AG10803 (cell line): Measurements from ENCODE around the gene FAM186B.
A peak's percentile ranks its signal among the peaks of the same experiment; 100 is the strongest.

ENCODE experiments used
- DNase-seq: peaks from one replicate; pipeline ENCODE4 v3.0.0; 2010; ENCODE audit warnings: low read depth
- H3K4me3 ChIP-seq: 2 replicates; pipeline ENCODE4 v1.5.1; 2011; ENCODE audit warnings: mild to moderate bottlenecking, low read length, control low read depth
- TF ChIP-seq, protein P1 (sequence below): conservative IDR thresholded peaks from 2 replicates; pipeline ENCODE4 v1.5.1; 2011; ENCODE audit warnings: mild to moderate bottlenecking, low read length, control low read depth, inconsistent platforms

FAM186B gene

GRCh38 chr12:49578471-49579112 lies 26.8 kb downstream of the FAM186B start:
- H3K4me3 ChIP-seq = no peak overlapping the region
- no peak for DNase-seq
- TF ChIP-seq, protein P1, sequence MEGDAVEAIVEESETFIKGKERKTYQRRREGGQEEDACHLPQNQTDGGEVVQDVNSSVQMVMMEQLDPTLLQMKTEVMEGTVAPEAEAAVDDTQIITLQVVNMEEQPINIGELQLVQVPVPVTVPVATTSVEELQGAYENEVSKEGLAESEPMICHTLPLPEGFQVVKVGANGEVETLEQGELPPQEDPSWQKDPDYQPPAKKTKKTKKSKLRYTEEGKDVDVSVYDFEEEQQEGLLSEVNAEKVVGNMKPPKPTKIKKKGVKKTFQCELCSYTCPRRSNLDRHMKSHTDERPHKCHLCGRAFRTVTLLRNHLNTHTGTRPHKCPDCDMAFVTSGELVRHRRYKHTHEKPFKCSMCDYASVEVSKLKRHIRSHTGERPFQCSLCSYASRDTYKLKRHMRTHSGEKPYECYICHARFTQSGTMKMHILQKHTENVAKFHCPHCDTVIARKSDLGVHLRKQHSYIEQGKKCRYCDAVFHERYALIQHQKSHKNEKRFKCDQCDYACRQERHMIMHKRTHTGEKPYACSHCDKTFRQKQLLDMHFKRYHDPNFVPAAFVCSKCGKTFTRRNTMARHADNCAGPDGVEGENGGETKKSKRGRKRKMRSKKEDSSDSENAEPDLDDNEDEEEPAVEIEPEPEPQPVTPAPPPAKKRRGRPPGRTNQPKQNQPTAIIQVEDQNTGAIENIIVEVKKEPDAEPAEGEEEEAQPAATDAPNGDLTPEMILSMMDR = no peak

DNA sequence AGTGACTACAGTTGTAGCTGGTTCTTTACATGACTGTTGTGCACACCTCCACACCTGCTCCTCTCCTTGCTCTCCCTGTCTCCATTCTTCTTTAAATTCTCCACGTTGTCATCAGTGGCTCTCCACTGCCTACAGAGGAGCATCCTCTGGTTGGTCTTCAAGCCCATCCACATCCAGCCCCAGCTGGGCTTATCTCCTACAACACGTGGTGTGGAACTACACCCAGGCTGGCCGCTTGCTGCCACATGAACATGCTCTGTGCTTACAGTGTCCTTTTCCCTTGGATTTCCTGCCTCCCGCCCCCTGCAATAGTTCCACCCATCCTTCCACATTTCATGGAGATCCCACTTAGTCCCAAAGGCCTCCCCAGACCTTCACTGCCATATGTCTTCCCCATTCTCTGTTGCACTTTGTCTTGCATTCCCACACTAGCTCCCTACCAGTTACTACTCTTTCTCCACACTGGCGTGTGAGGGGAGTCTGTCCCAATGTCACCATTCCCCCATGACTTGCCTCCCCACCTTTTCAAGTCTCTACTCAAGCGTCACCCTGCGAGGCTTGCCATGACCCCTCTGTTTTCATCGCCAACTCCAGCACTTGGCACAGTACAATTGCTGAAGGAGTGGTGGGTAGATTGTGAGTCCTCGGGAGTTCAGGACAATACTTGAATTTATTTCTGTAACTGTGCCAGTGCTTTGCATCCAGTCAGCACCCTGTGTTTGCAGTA lies 27.7 kb downstream of the FAM186B start:
- H3K4me3 ChIP-seq = no peak overlapping the region
- TF ChIP-seq, protein P1 = no peak
- no peak for DNase-seq

GRCh38 chr12:49568442-49569162 lies 36.8 kb downstream of the FAM186B start:
- TF ChIP-seq, protein P1 = no peak
- no peak for DNase-seq

GRCh38 chr12:49567611-49568441 lies 37.6 kb downstream of the FAM186B start, which contains the start of gene MCRS1:
Gene MCRS1 (minus strand): TSS chr12:49568142. CDS start chr12:49566731, 1,411 bp downstream.
- TF ChIP-seq, protein P1 = no peak

More at GRCh38 chr12:49568442-49569162, 36.8 kb downstream of the FAM186B start:
- H3K4me3 ChIP-seq = peak overlapping the region; percentile 100

DNA sequence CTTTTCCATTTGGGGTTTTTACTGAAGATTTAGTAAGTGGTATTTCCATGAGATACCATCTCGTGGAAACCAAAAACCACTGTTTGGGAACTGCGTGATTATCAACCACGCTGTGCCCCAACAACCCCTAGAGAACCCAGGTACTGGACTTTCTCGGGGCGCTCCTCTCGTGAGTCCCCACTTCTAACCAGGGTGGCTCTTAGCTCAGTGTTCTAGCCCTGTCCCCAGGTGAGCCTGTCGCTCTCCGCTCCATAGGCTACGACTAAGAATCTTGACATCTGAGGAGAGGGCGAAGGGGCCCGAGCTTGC lies 38.2 kb downstream of the FAM186B start:
- DNase-seq = no peak
- TF ChIP-seq, protein P1 = no peak
- peak overlapping the region; percentile 100 for H3K4me3 ChIP-seq

More at GRCh38 chr12:49567611-49568441, 37.6 kb downstream of the FAM186B start, which contains the start of gene MCRS1:
- H3K4me3 ChIP-seq = peak within 1 kb of the TSS; percentile 100
- peak; percentile 90 for DNase-seq

DNA sequence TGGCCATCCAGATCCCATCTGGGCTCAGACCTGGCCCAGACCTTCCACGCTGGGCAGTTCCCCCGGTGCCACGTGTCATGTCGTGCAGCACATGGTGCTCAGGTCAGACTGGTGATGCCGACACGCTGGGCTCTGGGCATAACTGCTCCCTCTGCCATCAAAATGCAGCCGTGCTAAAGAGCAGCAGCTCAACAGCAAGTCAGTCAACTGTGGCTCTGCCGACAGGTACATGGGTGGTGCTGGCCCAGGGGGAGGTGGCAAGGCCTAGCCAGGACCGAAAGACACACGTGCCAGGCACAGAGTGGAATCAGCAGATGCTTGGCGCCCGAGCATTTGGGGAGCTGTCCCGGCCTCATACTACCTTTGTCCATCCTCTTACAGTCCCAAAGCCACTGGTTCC lies 39.1 kb downstream of the FAM186B start:
- no peak for DNase-seq
- H3K4me3 ChIP-seq = no peak overlapping the region
- TF ChIP-seq, protein P1 = no peak
